Breast epithelium (tissue), 3 donors: ENCODE measurements around the gene CPAMD8.

Experiments used
- POLR2A ChIP-seq: fragments of 450-650 bp; IDR thresholded peaks from one replicate; pipeline ENCODE4 v1.6.1; 2016; ENCODE audit warnings: antibody characterized with exemption, mild to moderate bottlenecking, moderate library complexity
- POLR2AphosphoS5 ChIP-seq, 3 donors: sonication (generic); formaldehyde crosslinking; IDR thresholded peaks; one replicate each; pipeline ENCODE4 v1.6.1; 2017; ENCODE audit warnings: antibody characterized with exemption in 3 of 3

DNA sequence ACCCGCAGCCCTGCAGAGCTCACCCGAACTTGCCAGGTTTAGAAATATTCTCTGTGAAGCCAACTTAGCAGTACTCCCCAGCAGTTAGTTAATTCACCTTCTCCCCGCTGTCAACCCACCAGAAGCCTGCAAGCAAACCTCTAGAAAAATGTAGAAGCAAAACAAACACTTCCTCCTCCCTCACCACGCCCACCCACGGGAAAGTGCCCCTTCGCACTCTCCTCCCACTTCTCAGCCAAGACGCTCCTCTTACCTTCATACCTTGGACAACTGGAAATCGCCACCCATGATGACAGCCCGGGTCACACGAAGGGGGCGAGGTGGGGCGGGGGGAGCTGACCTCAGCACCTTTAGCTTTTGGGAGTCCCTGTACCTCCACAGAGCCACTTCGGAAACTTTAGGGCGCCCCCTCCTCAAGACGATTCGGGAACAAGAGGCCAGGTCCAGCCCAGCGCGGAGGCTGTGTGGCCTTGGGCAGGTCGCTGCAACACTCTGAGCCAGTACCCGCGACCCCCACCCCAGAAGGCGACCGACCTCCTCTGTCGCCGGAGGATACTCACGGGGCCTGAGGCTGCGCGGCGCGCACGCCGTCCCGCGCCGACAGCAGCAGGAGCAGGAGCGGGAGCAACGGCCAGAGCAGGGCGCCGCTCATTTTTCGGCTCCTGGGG, 485 bp downstream of the CPAMD8 start:
- TF ChIP-seq POLR2A (no peak), POLR2AphosphoS5 (IDR thresholded peaks at IDR 0.05) (no peak)
